ENCODE results near the gene RSPO4.

- TF ChIP-seq CTCF (IDR thresholded peaks at IDR 0.05) (no peak), POLR2A (IDR thresholded peaks at IDR 0.05) (no peak)
These were observed 62.5 kb downstream of the RSPO4 start for GRCh38 chr20:939606-940005.

All from right lobe of liver (tissue), 4 donors.